HUES64 (cell line): Measurements from ENCODE around the gene UTP18.

Experiments used
- H3K27ac ChIP-seq: 2 replicates; pipeline ENCODE4 v1.7.0; 2013; ENCODE audit warnings: low read depth, low read length, inconsistent platforms
- H3K27me3 ChIP-seq: 2 replicates; pipeline ENCODE4 v1.6.1; 2013; ENCODE audit warnings: mild to moderate bottlenecking, low read length; ENCODE audit not compliant: insufficient read depth
- H3K36me3 ChIP-seq: 2 replicates; pipeline ENCODE4 v1.6.1; 2013; ENCODE audit warnings: mild to moderate bottlenecking, low read length; ENCODE audit not compliant: insufficient read depth
- H3K4me1 ChIP-seq: 2 replicates; pipeline ENCODE4 v1.6.1; 2013; ENCODE audit warnings: mild to moderate bottlenecking, low read length, moderate library complexity; ENCODE audit not compliant: insufficient read depth
- H3K4me3 ChIP-seq: 2 replicates; pipeline ENCODE4 v1.5.1; 2013; ENCODE audit warnings: mild to moderate bottlenecking, low read length, moderate library complexity
- H3K9ac ChIP-seq: 2 replicates; pipeline ENCODE4 v1.6.1; 2013; ENCODE audit warnings: mild to moderate bottlenecking, low read depth, low read length
- H3K9me3 ChIP-seq: 2 replicates; pipeline ENCODE4 v1.6.1; 2013; ENCODE audit warnings: low read depth, low read length; ENCODE audit not compliant: insufficient read depth
- WGBS: fragments of 150-250, 120-280 bp; methylation state at CpG from one replicate; pipeline ENCODE4 v1.1.7; 2013; ENCODE audit warnings: missing lambda C conversion rate; 5-methylcytosine and 5-hydroxymethylcytosine counted together

UTP18 gene

DNA sequence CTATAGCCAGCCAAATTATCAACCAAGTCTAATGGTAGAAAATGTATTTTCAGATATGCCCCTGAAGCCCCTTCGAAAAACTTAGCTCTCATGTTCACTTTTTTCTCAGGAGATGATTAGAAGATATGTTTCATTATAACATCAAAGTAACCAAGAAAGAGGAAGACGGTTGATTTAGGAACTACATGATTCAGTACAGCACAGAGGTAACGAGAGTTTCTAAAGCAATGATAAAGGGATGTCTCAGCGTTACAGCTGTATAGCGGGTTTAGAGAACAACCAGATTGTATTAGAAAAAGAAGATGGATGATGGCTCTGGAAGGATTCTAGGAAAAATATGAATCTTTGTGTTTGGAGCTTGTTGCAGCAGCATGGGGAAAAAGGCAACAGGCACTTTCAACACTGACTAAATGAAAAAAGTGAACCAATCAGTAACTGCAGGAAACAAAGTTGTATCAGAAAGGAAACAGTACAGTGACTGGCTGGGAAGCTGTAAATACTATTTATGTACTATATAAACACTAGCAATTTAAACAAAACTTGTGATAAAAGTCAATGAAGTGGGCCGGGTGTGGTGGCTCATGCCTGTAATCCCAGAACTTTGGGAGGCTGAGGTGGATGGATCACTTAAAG is 22.0 kb upstream of the UTP18 start:
- no peak overlapping the region for H3K4me3 ChIP-seq

DNA sequence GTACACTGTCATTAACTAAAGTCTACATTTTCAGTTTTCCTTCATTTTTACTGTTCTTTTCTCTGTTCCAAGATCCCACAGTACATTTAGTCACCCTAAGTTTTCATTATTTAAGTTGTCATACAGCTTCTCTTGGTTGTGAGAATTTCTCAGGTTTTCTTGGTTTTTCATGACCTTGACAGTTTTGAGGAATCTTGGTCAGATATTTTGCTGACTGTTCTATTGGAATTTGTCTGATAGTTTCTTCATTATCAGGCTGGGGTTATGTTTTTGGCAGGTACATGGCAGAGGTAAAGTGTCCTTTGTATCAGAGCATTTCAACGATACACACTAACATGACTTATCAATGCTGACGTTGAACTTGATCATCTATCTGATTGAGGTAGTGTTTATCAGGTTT is 20.1 kb upstream of the UTP18 start:
- Histone ChIP-seq H3K27me3 (no peaks in the 10 kb centered on the region), H3K36me3 (peaks cover 17% of the 10 kb centered on the region), H3K9ac (no peak overlapping the region), H3K9me3 (no peaks in the 10 kb centered on the region), H3K27ac (no peak overlapping the region), H3K4me3 (no peak overlapping the region), H3K4me1 (no peaks in the 10 kb centered on the region)
- 100% methylated on average over 1 of the region's 2 CpGs for WGBS

More for the DNA sequence above, 22.0 kb upstream of the UTP18 start:
- Histone ChIP-seq H3K9me3 (no peaks in the 10 kb centered on the region), H3K27ac (no peak overlapping the region), H3K27me3 (no peaks in the 10 kb centered on the region), H3K4me1 (no peaks in the 10 kb centered on the region), H3K9ac (no peak overlapping the region), H3K36me3 (peaks cover 14% of the 10 kb centered on the region)
- 94% methylated on average over 5 of the region's 6 CpGs for WGBS

GRCh38 chr17:51244041-51244440 is 16.3 kb upstream of the UTP18 start:
- Histone ChIP-seq H3K36me3 (peaks cover 23% of the 10 kb centered on the region; the same call in 1 of the 2 replicates), H3K27me3 (no peaks in the 10 kb centered on the region), H3K27ac (no peak overlapping the region), H3K4me3 (no peak overlapping the region), H3K4me1 (no peaks in the 10 kb centered on the region), H3K9me3 (no peaks in the 10 kb centered on the region), H3K9ac (no peak overlapping the region)
- WGBS = 90% methylated on average over 4 of the region's 4 CpGs

DNA sequence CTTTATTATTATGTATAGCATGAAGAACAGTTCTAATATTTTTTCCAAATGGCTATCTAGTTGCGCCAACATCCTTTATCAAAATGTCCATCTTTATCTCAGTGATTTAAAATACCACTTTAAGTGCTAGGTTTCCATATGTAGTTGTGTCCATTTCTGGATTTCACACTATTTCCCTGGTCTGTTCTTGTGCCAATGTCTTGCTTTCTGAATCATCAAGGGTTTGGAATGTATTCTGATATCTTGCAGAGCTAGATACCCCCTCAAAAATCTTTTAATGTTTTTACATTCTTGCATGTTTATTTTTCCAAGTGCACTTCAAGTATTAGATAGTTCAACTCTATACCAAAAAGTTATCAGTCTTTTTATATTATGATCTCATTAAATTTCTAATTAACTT is 14.8 kb upstream of the UTP18 start:
- H3K9me3 ChIP-seq = no peaks in the 10 kb centered on the region
- H3K36me3 ChIP-seq = peaks cover 25% of the 10 kb centered on the region; the same call in 1 of the 2 replicates
- 100% methylated on average over 1 of the region's 1 CpG for WGBS
- H3K4me3 ChIP-seq = no peak overlapping the region
- no peaks in the 10 kb centered on the region for H3K27me3 ChIP-seq
- H3K4me1 ChIP-seq = no peaks in the 10 kb centered on the region
- H3K27ac ChIP-seq = no peak overlapping the region
- no peak overlapping the region for H3K9ac ChIP-seq

- no peaks in the 10 kb centered on the region for H3K27me3 ChIP-seq
- peaks cover 69% of the 10 kb centered on the region for H3K36me3 ChIP-seq
- no peak overlapping the region for H3K9ac ChIP-seq
Measured at GRCh38 chr17:51250314-51250840, 10.0 kb upstream of the UTP18 start.

DNA sequence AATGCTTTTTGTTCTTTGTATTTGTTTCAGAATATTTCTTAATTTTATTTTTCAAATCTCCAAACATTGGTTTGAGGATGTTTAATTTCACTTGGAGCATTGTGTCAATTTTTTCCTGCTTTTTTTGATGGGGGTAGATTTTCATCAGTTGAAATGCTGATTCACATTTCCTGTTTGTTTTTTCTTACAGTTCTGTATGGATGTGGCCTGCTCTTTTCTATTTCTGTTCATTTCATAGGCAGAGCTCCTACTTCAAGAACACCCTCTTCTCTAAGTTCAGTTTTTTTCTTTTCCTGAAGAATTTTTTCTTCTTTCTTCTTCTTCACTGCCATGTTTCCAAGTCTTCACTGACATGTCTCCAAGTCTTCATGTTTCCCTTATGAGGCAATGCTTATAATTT is 9.3 kb upstream of the UTP18 start:
- no peak overlapping the region for H3K4me3 ChIP-seq
- H3K27me3 ChIP-seq = no peaks in the 10 kb centered on the region
- H3K9ac ChIP-seq = no peak overlapping the region
- H3K4me1 ChIP-seq = no peaks in the 10 kb centered on the region
- H3K36me3 ChIP-seq = peaks cover 70% of the 10 kb centered on the region
- no peak overlapping the region for H3K27ac ChIP-seq
- H3K9me3 ChIP-seq = no peaks in the 10 kb centered on the region; the same call in 1 of the 2 replicates

More at GRCh38 chr17:51250314-51250840, 10.0 kb upstream of the UTP18 start:
- H3K4me1 ChIP-seq = no peaks in the 10 kb centered on the region
- H3K27ac ChIP-seq = no peak overlapping the region
- no peaks in the 10 kb centered on the region; the same call in 1 of the 2 replicates for H3K9me3 ChIP-seq
- H3K4me3 ChIP-seq = no peak overlapping the region
- WGBS = 93% methylated on average over 3 of the region's 3 CpGs

- Histone ChIP-seq H3K9me3 (no peaks in the 10 kb centered on the region; the same call in 1 of the 2 replicates), H3K27me3 (no peaks in the 10 kb centered on the region), H3K4me3 (no peak overlapping the region), H3K4me1 (peaks cover 12% of the 10 kb centered on the region; the same call in 1 of the 2 replicates), H3K36me3 (peaks cover 79% of the 10 kb centered on the region), H3K27ac (no peak overlapping the region), H3K9ac (no peak overlapping the region)
- 99% methylated on average over 5 of the region's 6 CpGs for WGBS
Measured at GRCh38 chr17:51255673-51256072, 4.7 kb upstream of the UTP18 start.

DNA sequence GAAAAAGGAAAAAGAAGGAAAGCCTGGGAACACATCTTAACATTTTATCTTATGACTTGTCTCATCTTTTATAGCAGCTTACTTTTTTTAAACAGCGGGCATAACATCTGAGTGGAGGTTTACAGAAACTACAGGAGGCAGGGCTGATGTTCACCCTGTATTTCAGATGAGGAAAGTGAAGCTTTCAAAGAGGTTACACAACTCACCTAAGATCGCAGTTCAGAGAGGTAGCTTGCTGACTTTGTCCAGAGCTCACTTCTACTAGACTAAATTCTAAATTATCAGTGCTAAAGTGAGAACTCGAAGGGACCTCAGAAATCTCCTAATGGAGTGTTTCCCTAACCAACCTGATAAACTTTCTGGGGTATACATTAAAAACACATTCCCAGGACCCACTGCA is 4.2 kb upstream of the UTP18 start:
- H3K27me3 ChIP-seq = no peaks in the 10 kb centered on the region
- H3K4me1 ChIP-seq = peaks cover 12% of the 10 kb centered on the region; the same call in 1 of the 2 replicates
- 95% methylated on average over 3 of the region's 3 CpGs for WGBS
- no peak overlapping the region for H3K4me3 ChIP-seq
- no peaks in the 10 kb centered on the region; the same call in 1 of the 2 replicates for H3K9me3 ChIP-seq
- H3K27ac ChIP-seq = no peak overlapping the region
- no peak overlapping the region for H3K9ac ChIP-seq
- peaks cover 74% of the 10 kb centered on the region for H3K36me3 ChIP-seq

- Histone ChIP-seq H3K9me3 (no peaks in the 10 kb centered on the region), H3K36me3 (peaks cover 63% of the 10 kb centered on the region), H3K4me1 (peaks cover 12% of the 10 kb centered on the region; the same call in 1 of the 2 replicates), H3K4me3 (peak overlapping the region; percentile 83), H3K27me3 (no peaks in the 10 kb centered on the region), H3K27ac (no peak overlapping the region), H3K9ac (no peak overlapping the region)
- 100% methylated on average over 3 of the region's 3 CpGs for WGBS
Measured at GRCh38 chr17:51257150-51258081, 2.9 kb upstream of the UTP18 start.

DNA sequence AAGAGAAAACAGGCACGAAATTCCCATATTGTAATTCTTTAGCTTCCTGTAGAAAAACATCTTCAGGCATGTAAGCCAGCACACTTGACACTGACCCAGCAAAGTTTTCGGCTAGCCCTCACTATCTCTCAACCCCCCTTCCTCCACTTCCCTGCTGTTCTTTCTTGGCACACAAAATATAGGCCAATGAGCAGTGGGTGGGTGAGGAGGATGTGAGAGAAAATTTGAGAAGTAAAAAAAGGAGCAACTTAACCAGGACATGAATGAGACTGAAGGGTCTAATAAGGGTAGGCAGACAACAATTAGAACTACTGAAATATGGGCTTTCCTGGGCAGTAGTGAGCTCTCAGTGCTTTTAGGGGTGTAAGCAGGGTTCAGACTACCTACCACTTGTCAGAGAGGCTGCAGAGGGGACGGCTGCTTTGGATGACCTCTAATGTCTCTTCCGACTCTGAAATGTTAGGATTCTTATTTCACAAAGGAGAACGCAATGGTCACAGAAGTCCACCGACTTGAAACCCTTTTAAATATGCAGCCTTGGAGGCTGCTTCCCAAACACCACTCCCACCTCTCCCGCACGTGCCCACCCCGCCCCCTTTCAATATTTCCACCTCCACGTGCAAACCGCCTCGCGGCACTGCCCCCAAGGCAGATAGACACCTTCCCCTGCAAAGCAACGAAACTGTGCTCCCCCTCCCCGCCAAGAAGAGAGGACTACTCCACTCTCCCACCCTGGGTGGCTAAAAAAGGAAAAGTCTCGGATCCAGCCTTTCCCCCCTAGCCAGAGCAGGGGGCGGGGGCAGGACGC is 1.4 kb upstream of the UTP18 start:
- Histone ChIP-seq H3K9me3 (no peaks in the 10 kb centered on the region), H3K36me3 (peaks cover 63% of the 10 kb centered on the region), H3K27me3 (no peaks in the 10 kb centered on the region), H3K27ac (peak overlapping the region; percentile 97), H3K9ac (peak overlapping the region; percentile 98), H3K4me3 (peak overlapping the region; percentile 83), H3K4me1 (peaks cover 17% of the 10 kb centered on the region; the same call in 1 of the 2 replicates)
- 5% methylated on average over 18 of the region's 18 CpGs for WGBS
